Measurements from ENCODE around the gene RASGRP1. TPM values are rescaled to one million over a fixed set of nuclear protein-coding genes. Genes with fewer than 3 reads are reported as not detected.

The RASGRP1 gene
- total RNA-seq, 2 experiments from 2014 or later: 105 to 106 TPM

- DNase-seq (no peak), ATAC-seq (no peak)
- H3K27me3 Mint-ChIP-seq: no peaks in the 10 kb centered on the region
- no peak for TF ChIP-seq CTCF (IDR thresholded peaks at IDR 0.05)
- intact Hi-C loops (cut with micrococcal nuclease): loop anchor here (5.0 kb wide), 1 partner anchor 72 kb away; no protein-coding TSS in a partner anchor
- peaks cover 82% of the 10 kb centered on the region for H3K36me3 Mint-ChIP-seq (ENCODE audit: low read depth)
- peak overlapping the region; percentile 96 for H3K27ac Mint-ChIP-seq
- H3K9me3 Mint-ChIP-seq: no peaks in the 10 kb centered on the region
- ChIA-PET POLR2A (interaction anchor here (0.7 to 8.4 kb wide), 5 partner anchors 17 to 128 kb away, joined by 3 to 192 read pairs (median 4); no protein-coding TSS in a partner anchor), CTCF (interaction anchor here (1.2 to 9.1 kb wide), 7 partner anchors 54 to 139 kb away, joined by 3 to 464 read pairs (median 7); no protein-coding TSS in a partner anchor)
- peak overlapping the region; percentile 83 for H3K4me3 Mint-ChIP-seq
- H3K4me1 Mint-ChIP-seq (ENCODE audit: low read depth): peaks cover 82% of the 10 kb centered on the region
These were observed 5.5 kb downstream of the RASGRP1 start for GRCh38 chr15:38559131-38559530.

- ChIA-PET CTCF (interaction anchor here (1.2 to 9.1 kb wide), 7 partner anchors 55 to 140 kb away, joined by 3 to 464 read pairs (median 7); no protein-coding TSS in a partner anchor), POLR2A (interaction anchor here (7.5 to 8.4 kb wide), 2 partner anchors 53 to 129 kb away, joined by 90 to 192 read pairs; no protein-coding TSS in a partner anchor)
- H3K4me3 Mint-ChIP-seq: peak overlapping the region; percentile 63
- H3K27me3 Mint-ChIP-seq: no peaks in the 10 kb centered on the region
- intact Hi-C loops (cut with micrococcal nuclease): loop anchor here (5.0 kb wide), 1 partner anchor 71 kb away; no protein-coding TSS in a partner anchor
- no peak for DNase-seq
- H3K36me3 Mint-ChIP-seq (ENCODE audit: low read depth): peaks cover 84% of the 10 kb centered on the region
- H3K4me1 Mint-ChIP-seq (ENCODE audit: low read depth): peaks cover 88% of the 10 kb centered on the region
- no peaks in the 10 kb centered on the region for H3K9me3 Mint-ChIP-seq
- no peak for TF ChIP-seq CTCF (IDR thresholded peaks at IDR 0.05)
- peak overlapping the region; percentile 96 for H3K27ac Mint-ChIP-seq
- ATAC-seq: no peak
These were observed 6.1 kb downstream of the RASGRP1 start for GRCh38 chr15:38558372-38559059.

DNA sequence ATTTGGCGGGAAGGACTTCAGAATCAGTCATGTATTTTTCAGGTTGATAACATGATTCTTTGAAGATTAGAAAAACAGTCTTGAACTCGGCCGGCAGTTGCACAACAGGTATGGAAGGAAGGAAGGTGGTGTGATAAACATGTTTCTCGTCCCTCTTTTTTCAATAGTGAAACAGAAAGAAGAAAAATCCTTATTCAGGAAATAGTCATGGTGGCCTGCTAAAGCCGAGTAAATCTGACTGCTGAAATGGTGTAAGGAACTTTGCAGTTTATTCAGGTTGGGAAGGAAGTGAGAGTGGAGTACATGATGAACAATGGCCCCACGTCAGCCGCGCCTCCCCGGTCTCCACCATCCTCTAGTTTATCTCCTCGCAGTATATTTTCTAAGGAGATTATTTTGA is 6.7 kb downstream of the RASGRP1 start:
- Mint-ChIP-seq H3K4me1 (ENCODE audit: low read depth) (peaks cover 94% of the 10 kb centered on the region), H3K36me3 (ENCODE audit: low read depth) (peaks cover 84% of the 10 kb centered on the region), H3K27me3 (no peaks in the 10 kb centered on the region), H3K9me3 (no peaks in the 10 kb centered on the region), H3K27ac (peak overlapping the region; percentile 96), H3K4me3 (peak overlapping the region; percentile 63)
- intact Hi-C loops (cut with micrococcal nuclease): loop anchor here (2.0 to 5.0 kb wide), 2 partner anchors 19 to 71 kb away; no protein-coding TSS in a partner anchor
- CTCF ChIA-PET: interaction anchor here (7.8 kb wide), 1 partner anchor 133 kb away, joined by 73 read pairs; no protein-coding TSS in a partner anchor
- ATAC-seq: no peak
- DNase-seq: peak; percentile 26
- POLR2A ChIA-PET: interaction anchor here (1.3 to 4.9 kb wide), 3 partner anchors 54 to 131 kb away, joined by 3 to 20 read pairs (median 16); no protein-coding TSS in a partner anchor
- no peak for TF ChIP-seq CTCF (IDR thresholded peaks at IDR 0.05)

- TF ChIP-seq CTCF (IDR thresholded peaks at IDR 0.05): no peak
- ChIA-PET CTCF (interaction anchor here (0.8 to 7.8 kb wide), 9 partner anchors 8 to 135 kb away, joined by 3 to 73 read pairs (median 4); partner anchors contain the start of gene RASGRP1), POLR2A (interaction anchor here (0.7 to 4.9 kb wide), 12 partner anchors 9 to 133 kb away, joined by 3 to 20 read pairs (median 4); partner anchors contain the start of gene RASGRP1)
- H3K4me1 Mint-ChIP-seq (ENCODE audit: low read depth): peaks cover 94% of the 10 kb centered on the region
- peaks cover 76% of the 10 kb centered on the region for H3K36me3 Mint-ChIP-seq (ENCODE audit: low read depth)
- DNase-seq (peak; percentile 61), ATAC-seq (peak; percentile 68)
- no peaks in the 10 kb centered on the region for H3K27me3 Mint-ChIP-seq
- no peaks in the 10 kb centered on the region for H3K9me3 Mint-ChIP-seq
- intact Hi-C loops (cut with micrococcal nuclease): loop anchor here (2.0 to 5.0 kb wide), 2 partner anchors 17 to 69 kb away; no protein-coding TSS in a partner anchor
- H3K4me3 Mint-ChIP-seq: peak overlapping the region; percentile 63
- H3K27ac Mint-ChIP-seq: peak overlapping the region; percentile 96
These were observed 8.8 kb downstream of the RASGRP1 start for GRCh38 chr15:38555686-38556334.
